K562 (cell line): ENCODE measurements around the gene COL24A1. TPM values are rescaled to one million over a fixed set of nuclear protein-coding genes. Genes with fewer than 3 reads are reported as not detected.

Source experiments
- ATAC-seq: fragments of 200-7000 bp; cut with Tn5 transposase; 3 replicates; pipeline ENCODE4 v1.9.1; 2020; ENCODE audit warnings: moderate library complexity
- BruUV-seq: library from RNA; stranded (reverse); fragments of 400-500 nt; replicated peaks from 2 replicates; lab custom pipeline; 2021; lab: Mats Ljungman, UMichigan
- CTCF ChIA-PET: fragments of 300-600 bp; formaldehyde crosslinking; extraction: SDS; loops from one replicate; lab custom pipeline; 2021; ENCODE audit warnings: low intra/inter-chr PET ratio; lab: Yijun Ruan, JAX
- POLR2A ChIA-PET: fragments of 300-600, 350-650 bp; sonication (Branson Sonifier 250); formaldehyde crosslinking; extraction: SDS; loops from one replicate; lab custom pipeline; 2021; ENCODE audit warnings: antibody characterized with exemption, inconsistent platforms; lab: Yijun Ruan, JAX
- DNase-seq, 4 experiments: peaks; one replicate each; pipeline versions ENCODE4 v3.0.0 to v3.0.0-alpha.2; 2011 to 2018; ENCODE audit warnings: low spot score in 3 of 4, mixed read lengths in 3 of 4; ENCODE audit errors: extremely low read depth in 1 of 4
- FAIRE-seq: peaks from 2 replicates; lab custom pipeline; 2011; peaks lifted over from hg19 to GRCh38; lab: Jason Lieb, UNC
- H2AFZ ChIP-seq: 2 replicates; pipeline ENCODE4 v1.6.0; 2011; ENCODE audit warnings: low read depth, low read length, control low read depth, inconsistent platforms
- H3K27ac ChIP-seq: fragments of 200-600 bp; 3 replicates; pipeline ENCODE4 v1.8.0; 2011; ENCODE audit warnings: low read depth, mild to moderate bottlenecking, control low read depth, inconsistent platforms, low read length, moderate library complexity, mixed read lengths; ENCODE audit errors: extremely low read depth
- H3K27me3 ChIP-seq, 2 experiments: fragments of 300-600 bp in 1 of 2; 2 replicates in 1 of 2; 3 replicates in 1 of 2; pipeline versions ENCODE4 v1.6.0 to v1.8.0; 2011; ENCODE audit warnings: inconsistent platforms in 2 of 2, low read length in 2 of 2, mild to moderate bottlenecking in 1 of 2, mixed read lengths in 1 of 2, moderate library complexity in 1 of 2; ENCODE audit not compliant: control insufficient read depth in 2 of 2, insufficient read depth in 2 of 2
- H3K36me3 ChIP-seq: fragments of 300-600 bp; 3 replicates; pipeline ENCODE4 v1.8.0; 2011; ENCODE audit warnings: mild to moderate bottlenecking, low read length, inconsistent platforms; ENCODE audit not compliant: control insufficient read depth, insufficient read depth
- H3K4me1 ChIP-seq, 2 experiments: fragments of 200-600 bp in 1 of 2; replicated peaks in 1 of 2; 2 replicates in 1 of 2; 3 replicates in 1 of 2; pipeline versions ENCODE4 v1.5.1 to v1.8.0; 2011; ENCODE audit warnings: inconsistent platforms in 2 of 2, low read length in 2 of 2, mild to moderate bottlenecking in 1 of 2, mixed read lengths in 1 of 2, moderate library complexity in 1 of 2; ENCODE audit not compliant: control insufficient read depth in 2 of 2, insufficient read depth in 2 of 2
- H3K4me2 ChIP-seq: 2 replicates; pipeline ENCODE4 v1.6.1; 2011; ENCODE audit warnings: low read length, control low read depth, inconsistent platforms, mixed read lengths; ENCODE audit not compliant: insufficient read depth
- H3K4me3 ChIP-seq: fragments of 200-600 bp; sonication (generic), shearing (Covaris generic); 2 replicates; pipeline ENCODE4 v1.5.1; 2016; ENCODE audit warnings: control low read depth, inconsistent platforms
- H3K79me2 ChIP-seq: fragments of 200-600 bp; 3 replicates; pipeline ENCODE4 v1.8.0; 2011; ENCODE audit warnings: low read length, inconsistent platforms; ENCODE audit not compliant: control insufficient read depth, insufficient read depth
- H3K9ac ChIP-seq, 2 experiments: 2 replicates each; pipeline versions ENCODE4 v1.6.0 to v1.6.1; 2011; ENCODE audit warnings: low read depth in 2 of 2, low read length in 2 of 2, control low read depth in 1 of 2, inconsistent platforms in 1 of 2, mild to moderate bottlenecking in 1 of 2, mixed read lengths in 1 of 2; ENCODE audit not compliant: insufficient read depth in 1 of 2
- H3K9me1 ChIP-seq: one replicate; pipeline ENCODE4 v1.6.0; 2011; ENCODE audit warnings: inconsistent platforms, mild to moderate bottlenecking, low read length, moderate library complexity; ENCODE audit not compliant: control insufficient read depth, insufficient read depth
- H3K9me3 ChIP-seq: replicated peaks from 2 replicates; pipeline ENCODE4 v1.5.1; 2011; ENCODE audit warnings: low read depth, low read length, inconsistent platforms; ENCODE audit not compliant: control insufficient read depth, insufficient read depth
- H4K20me1 ChIP-seq: replicated peaks from 2 replicates; pipeline ENCODE4 v1.6.1; 2011; ENCODE audit warnings: low read length, inconsistent platforms, mixed read lengths; ENCODE audit not compliant: control insufficient read depth, insufficient read depth
- ESRRB ChIP-seq: fragments of 250-450 bp; sonication (Bioruptor Pico); IDR thresholded peaks from 2 replicates; pipeline ENCODE4 v1.5.0; 2020; ENCODE audit warnings: mild to moderate bottlenecking, moderate library complexity, borderline replicate concordance
- ETS2 ChIP-seq: IDR thresholded peaks from 2 replicates; pipeline ENCODE4 v1.6.1; 2016; ENCODE audit warnings: borderline replicate concordance, missing genetic modification characterization, mild to moderate bottlenecking, moderate library complexity, missing compliant biosample characterization; ENCODE audit not compliant: poor library complexity, severe bottlenecking
- FOS ChIP-seq: IDR thresholded peaks from 3 replicates; pipeline ENCODE4 v1.6.1; 2011; ENCODE audit not compliant: insufficient read length; ENCODE audit errors: extremely low read depth
- L3MBTL2 ChIP-seq: fragments of 450-650 bp; IDR thresholded peaks from 2 replicates; pipeline ENCODE4 v1.6.1; 2016; ENCODE audit warnings: mild to moderate bottlenecking, moderate library complexity
- WGBS: fragments of 100-300 bp; shearing (Covaris generic); methylation state at CpG from one replicate; pipeline ENCODE4 v1.1.6; 2016; ENCODE audit warnings: low coverage, mixed read lengths; ENCODE audit not compliant: insufficient coverage; ENCODE audit errors: missing lambda C conversion rate; 5-methylcytosine and 5-hydroxymethylcytosine counted together
- in situ Hi-C: fragments of 300-500 bp; cut with MboI; formaldehyde crosslinking; loops from 4 replicates; pipeline ENCODE4 v1.15.0; 2018; ENCODE audit warnings: inconsistent platforms, mixed read lengths
- intact Hi-C: fragments of 100-400 bp; cut with micrococcal nuclease; formaldehyde crosslinking; loops from 2 replicates; pipeline ENCODE4 v1.14.2; 2022
- polyA plus RNA-seq, 8 experiments: library from polyadenylated mRNA; depleted of rRNA in 4 of 8; stranded (reverse) in 5 of 8; unstranded in 3 of 8; fragments of >200 nt; fragmentation: Nextera tagmentation in 2 of 8; fragmentation: Illumina TruSeq in 1 of 8; extraction: Ambion mirVana in 2 of 8; extraction: Trizol in 1 of 8; gene quantifications; 2 replicates each; pipeline versions ENCODE4 v1.2.1 to v1.2.3, GENCODE V29; 2011 to 2014; ENCODE audit warnings: inconsistent platforms in 1 of 8, missing spikeins in 1 of 8
- total RNA-seq, 7 experiments: library from RNA; depleted of rRNA in 6 of 7; stranded (reverse); fragments of >200 nt in 6 of 7; fragmentation: Illumina TruSeq in 2 of 7; extraction: Trizol in 2 of 7; gene quantifications; 2 replicates each; pipeline versions ENCODE4 v1.2.1 to v1.2.3, GENCODE V29; 2011 to 2021; ENCODE audit warnings: low replicate concordance in 1 of 7
- TF ChIP-seq, protein P1 (sequence below): fragments of 150-350 bp; IDR thresholded peaks from 2 replicates; pipeline ENCODE4 v1.6.1; 2014; ENCODE audit warnings: low read depth, mild to moderate bottlenecking, low read length, borderline replicate concordance
- TF ChIP-seq, protein P2 (sequence below): IDR thresholded peaks from 2 replicates; pipeline ENCODE4 v1.6.1; 2012; ENCODE audit warnings: low read depth, low read length, improper control_type of control experiment, borderline replicate concordance
- TF ChIP-seq, protein P3 (sequence below): fragments of 250-450 bp; sonication (Bioruptor Pico); IDR thresholded peaks from 2 replicates; pipeline ENCODE4 v1.5.0; 2022; ENCODE audit warnings: mild to moderate bottlenecking

Gene COL24A1
- total and polyA plus RNA-seq, 9 of the 15 experiments (the other 6 are each of a cell fraction or from before 2014, with no cell fraction given) = 0.01 to 0.06 (median 0.03) TPM; not detected in 2

DNA sequence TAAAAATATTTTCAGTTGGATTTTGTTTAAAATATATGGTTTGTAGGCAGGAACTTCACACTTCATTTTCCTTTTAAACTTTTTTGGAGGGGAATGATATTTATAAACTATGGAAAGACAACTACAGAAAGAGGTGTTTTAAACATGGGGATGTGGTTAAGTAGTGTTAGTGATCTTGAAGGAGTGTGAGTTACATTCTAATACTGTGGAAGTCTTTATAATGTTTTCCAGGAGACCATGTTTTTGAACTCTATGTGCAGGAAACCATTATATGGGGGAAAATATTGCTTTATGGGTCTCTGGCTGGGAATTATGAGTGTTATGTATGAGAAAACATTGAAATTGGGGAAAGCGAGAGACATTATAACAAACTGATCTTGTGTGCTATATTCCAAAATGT lies 35.8 kb upstream of the COL24A1 start (continued):
- TF ChIP-seq, protein P1, sequence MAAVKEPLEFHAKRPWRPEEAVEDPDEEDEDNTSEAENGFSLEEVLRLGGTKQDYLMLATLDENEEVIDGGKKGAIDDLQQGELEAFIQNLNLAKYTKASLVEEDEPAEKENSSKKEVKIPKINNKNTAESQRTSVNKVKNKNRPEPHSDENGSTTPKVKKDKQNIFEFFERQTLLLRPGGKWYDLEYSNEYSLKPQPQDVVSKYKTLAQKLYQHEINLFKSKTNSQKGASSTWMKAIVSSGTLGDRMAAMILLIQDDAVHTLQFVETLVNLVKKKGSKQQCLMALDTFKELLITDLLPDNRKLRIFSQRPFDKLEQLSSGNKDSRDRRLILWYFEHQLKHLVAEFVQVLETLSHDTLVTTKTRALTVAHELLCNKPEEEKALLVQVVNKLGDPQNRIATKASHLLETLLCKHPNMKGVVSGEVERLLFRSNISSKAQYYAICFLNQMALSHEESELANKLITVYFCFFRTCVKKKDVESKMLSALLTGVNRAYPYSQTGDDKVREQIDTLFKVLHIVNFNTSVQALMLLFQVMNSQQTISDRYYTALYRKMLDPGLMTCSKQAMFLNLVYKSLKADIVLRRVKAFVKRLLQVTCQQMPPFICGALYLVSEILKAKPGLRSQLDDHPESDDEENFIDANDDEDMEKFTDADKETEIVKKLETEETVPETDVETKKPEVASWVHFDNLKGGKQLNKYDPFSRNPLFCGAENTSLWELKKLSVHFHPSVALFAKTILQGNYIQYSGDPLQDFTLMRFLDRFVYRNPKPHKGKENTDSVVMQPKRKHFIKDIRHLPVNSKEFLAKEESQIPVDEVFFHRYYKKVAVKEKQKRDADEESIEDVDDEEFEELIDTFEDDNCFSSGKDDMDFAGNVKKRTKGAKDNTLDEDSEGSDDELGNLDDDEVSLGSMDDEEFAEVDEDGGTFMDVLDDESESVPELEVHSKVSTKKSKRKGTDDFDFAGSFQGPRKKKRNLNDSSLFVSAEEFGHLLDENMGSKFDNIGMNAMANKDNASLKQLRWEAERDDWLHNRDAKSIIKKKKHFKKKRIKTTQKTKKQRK = no peak
- TF ChIP-seq, protein P2, sequence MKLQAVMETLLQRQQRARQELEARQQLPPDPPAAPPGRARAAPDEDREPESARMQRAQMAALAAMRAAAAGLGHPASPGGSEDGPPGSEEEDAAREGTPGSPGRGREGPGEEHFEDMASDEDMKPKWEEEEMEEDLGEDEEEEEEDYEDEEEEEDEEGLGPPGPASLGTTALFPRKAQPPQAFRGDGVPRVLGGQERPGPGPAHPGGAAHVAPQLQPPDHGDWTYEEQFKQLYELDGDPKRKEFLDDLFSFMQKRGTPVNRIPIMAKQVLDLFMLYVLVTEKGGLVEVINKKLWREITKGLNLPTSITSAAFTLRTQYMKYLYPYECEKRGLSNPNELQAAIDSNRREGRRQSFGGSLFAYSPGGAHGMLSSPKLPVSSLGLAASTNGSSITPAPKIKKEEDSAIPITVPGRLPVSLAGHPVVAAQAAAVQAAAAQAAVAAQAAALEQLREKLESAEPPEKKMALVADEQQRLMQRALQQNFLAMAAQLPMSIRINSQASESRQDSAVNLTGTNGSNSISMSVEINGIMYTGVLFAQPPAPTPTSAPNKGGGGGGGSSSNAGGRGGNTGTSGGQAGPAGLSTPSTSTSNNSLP = no peak
- TF ChIP-seq, all 486 proteins: peak for 0

DNA sequence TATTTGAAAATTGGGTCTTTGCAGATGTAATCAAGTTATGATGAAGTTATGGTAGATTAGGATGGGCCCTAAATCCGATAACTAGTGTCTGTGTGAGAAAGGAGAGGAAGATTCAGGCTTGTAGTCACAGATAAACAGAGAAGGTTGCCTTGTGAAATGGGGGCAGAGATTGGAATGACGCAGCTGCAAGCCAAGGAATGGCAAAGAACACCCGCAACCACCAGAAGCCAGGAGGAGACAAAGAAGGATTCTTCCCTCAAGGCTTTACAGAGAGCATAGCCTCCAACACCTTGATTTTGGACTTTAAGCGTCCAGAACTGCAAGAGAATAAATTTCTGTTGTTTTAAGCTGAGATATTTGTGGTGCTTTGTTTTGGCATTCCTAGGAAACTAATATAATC lies 35.4 kb upstream of the COL24A1 start:
- no peak for TF ChIP-seq FOS
- TF ChIP-seq, protein P1 = no peak
- TF ChIP-seq ESRRB = no peak
- TF ChIP-seq ETS2 (tag) = no peak
- TF ChIP-seq, protein P3, sequence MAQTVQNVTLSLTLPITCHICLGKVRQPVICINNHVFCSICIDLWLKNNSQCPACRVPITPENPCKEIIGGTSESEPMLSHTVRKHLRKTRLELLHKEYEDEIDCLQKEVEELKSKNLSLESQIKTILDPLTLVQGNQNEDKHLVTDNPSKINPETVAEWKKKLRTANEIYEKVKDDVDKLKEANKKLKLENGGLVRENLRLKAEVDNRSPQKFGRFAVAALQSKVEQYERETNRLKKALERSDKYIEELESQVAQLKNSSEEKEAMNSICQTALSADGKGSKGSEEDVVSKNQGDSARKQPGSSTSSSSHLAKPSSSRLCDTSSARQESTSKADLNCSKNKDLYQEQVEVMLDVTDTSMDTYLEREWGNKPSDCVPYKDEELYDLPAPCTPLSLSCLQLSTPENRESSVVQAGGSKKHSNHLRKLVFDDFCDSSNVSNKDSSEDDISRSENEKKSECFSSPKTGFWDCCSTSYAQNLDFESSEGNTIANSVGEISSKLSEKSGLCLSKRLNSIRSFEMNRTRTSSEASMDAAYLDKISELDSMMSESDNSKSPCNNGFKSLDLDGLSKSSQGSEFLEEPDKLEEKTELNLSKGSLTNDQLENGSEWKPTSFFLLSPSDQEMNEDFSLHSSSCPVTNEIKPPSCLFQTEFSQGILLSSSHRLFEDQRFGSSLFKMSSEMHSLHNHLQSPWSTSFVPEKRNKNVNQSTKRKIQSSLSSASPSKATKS (CRISPR knock-in tag) = no peak
- TF ChIP-seq L3MBTL2 = no peak
- no peak overlapping the region for H3K27ac ChIP-seq
- no peaks in the 10 kb centered on the region for H3K4me1 ChIP-seq
- ChIA-PET CTCF (no interaction called here), POLR2A (no interaction called here)
- ATAC-seq (no peak), FAIRE-seq (no peak), DNase-seq (no peak)
- H3K79me2 ChIP-seq = no peaks in the 10 kb centered on the region
- no peak overlapping the region for H3K4me2 ChIP-seq
- no peaks in the 10 kb centered on the region for H3K36me3 ChIP-seq
- no peaks in the 10 kb centered on the region for H4K20me1 ChIP-seq
- in situ Hi-C loops (no loop called here), intact Hi-C loops (no loop called here)
- H3K9me3 ChIP-seq = no peaks in the 10 kb centered on the region
- 0% methylated on average over 4 of the region's 4 CpGs for WGBS
- no peak overlapping the region for H3K4me3 ChIP-seq
- no TSS peak for BruUV-seq
- no peak overlapping the region for H3K9ac ChIP-seq
- H3K9me1 ChIP-seq = no peaks in the 10 kb centered on the region
- no peaks in the 10 kb centered on the region for H3K27me3 ChIP-seq
- no peak overlapping the region for H2AFZ ChIP-seq
